ENCODE results near the gene TMPRSS3.

GRCh38 chr21:42385619-42386018 is 10.2 kb downstream of the TMPRSS3 start:
- TF ChIP-seq SPI1 (IDR thresholded peaks at IDR 0.05; ENCODE audit: low read depth, low read length): no peak
- TF ChIP-seq POLR2A (IDR thresholded peaks at IDR 0.05; ENCODE audit: low read depth, low read length): no peak; the same call in 1 of the 2 replicates
- peak; percentile 52; the same call in 1 of the 2 replicates for TF ChIP-seq POLR2AphosphoS5 (IDR thresholded peaks at IDR 0.05; ENCODE audit: low read depth, low read length)
- TF ChIP-seq POU2F2 (IDR thresholded peaks at IDR 0.05; ENCODE audit: low read depth, low read length): no peak
